ENCODE results near the gene PRR35. TPM values are rescaled to one million over a fixed set of nuclear protein-coding genes. Genes with fewer than 3 reads are reported as not detected.

The PRR35 gene
- total RNA-seq, 1 experiment from 2014 or later = not detected

GRCh38 chr16:565419-566330 lies 5.5 kb downstream of the PRR35 start:
- H3K27me3 Mint-ChIP-seq (ENCODE audit: unreplicated experiment) = peaks cover 53% of the 10 kb centered on the region
- H3K27ac Mint-ChIP-seq (ENCODE audit: unreplicated experiment) = no peak overlapping the region
- H3K36me3 Mint-ChIP-seq (ENCODE audit: insufficient read depth, unreplicated experiment) = peaks cover 19% of the 10 kb centered on the region
- BruUV-seq (replicated peaks) = no TSS peak
- CTCF ChIA-PET = no interaction called here
- DNase-seq = no peak
- no peaks in the 10 kb centered on the region for H3K9me3 Mint-ChIP-seq (ENCODE audit: low read depth, unreplicated experiment)
- no peak overlapping the region for H3K4me3 Mint-ChIP-seq (ENCODE audit: low read depth, unreplicated experiment)
- no peak for TF ChIP-seq CTCF (IDR thresholded peaks at IDR 0.05; ENCODE audit: unreplicated experiment)
- peaks cover 3% of the 10 kb centered on the region for H3K4me1 Mint-ChIP-seq (ENCODE audit: low read depth, unreplicated experiment)
- intact Hi-C loops (cut with micrococcal nuclease; ENCODE audit: unreplicated experiment) = no loop called here

GRCh38 chr16:566475-567372 lies 6.5 kb downstream of the PRR35 start, which contains the start of gene NHLRC4:
TSS of gene NHLRC4 (plus strand) at chr16:567005. CDS start at chr16:568048, 1,043 bp downstream.
- intact Hi-C loops (cut with micrococcal nuclease; ENCODE audit: unreplicated experiment) = no loop called here

GRCh38 chr16:567373-568256 lies 7.4 kb downstream of the PRR35 start:
- no TSS peak for BruUV-seq (replicated peaks)
- TF ChIP-seq CTCF (IDR thresholded peaks at IDR 0.05; ENCODE audit: unreplicated experiment) = no peak
- Mint-ChIP-seq H3K4me1 (ENCODE audit: low read depth, unreplicated experiment) (peaks cover 16% of the 10 kb centered on the region), H3K27ac (ENCODE audit: unreplicated experiment) (no peak overlapping the region), H3K27me3 (ENCODE audit: unreplicated experiment) (peaks cover 38% of the 10 kb centered on the region), H3K9me3 (ENCODE audit: low read depth, unreplicated experiment) (no peaks in the 10 kb centered on the region), H3K36me3 (ENCODE audit: insufficient read depth, unreplicated experiment) (peaks cover 31% of the 10 kb centered on the region), H3K4me3 (ENCODE audit: low read depth, unreplicated experiment) (no peak overlapping the region)
- no peak for DNase-seq
- intact Hi-C loops (cut with micrococcal nuclease; ENCODE audit: unreplicated experiment) = no loop called here
- CTCF ChIA-PET = no interaction called here

More at GRCh38 chr16:566475-567372, 6.5 kb downstream of the PRR35 start, which contains the start of gene NHLRC4:
- H3K9me3 Mint-ChIP-seq (ENCODE audit: low read depth, unreplicated experiment) = no peaks in the 10 kb centered on the region
- H3K36me3 Mint-ChIP-seq (ENCODE audit: insufficient read depth, unreplicated experiment) = peaks cover 29% of the 10 kb centered on the region
- DNase-seq = no peak
- peaks cover 13% of the 10 kb centered on the region for H3K4me1 Mint-ChIP-seq (ENCODE audit: low read depth, unreplicated experiment)
- H3K4me3 Mint-ChIP-seq (ENCODE audit: low read depth, unreplicated experiment) = no peak within 1 kb of the TSS
- no TSS peak for BruUV-seq (replicated peaks)
- CTCF ChIA-PET = no interaction called here
- H3K27ac Mint-ChIP-seq (ENCODE audit: unreplicated experiment) = no peak within 1 kb of the TSS
- TF ChIP-seq CTCF (IDR thresholded peaks at IDR 0.05; ENCODE audit: unreplicated experiment) = no peak
- H3K27me3 Mint-ChIP-seq (ENCODE audit: unreplicated experiment) = peaks cover 46% of the 10 kb centered on the region

Data from Calu3 (cell line).